Esophagus squamous epithelium (tissue), 5 donors: ENCODE measurements around the gene POLR3GL. TPM values are rescaled to one million over a fixed set of nuclear protein-coding genes. Genes with fewer than 3 reads are reported as not detected.
"Not testable (repeated sequence)": the region's sequence is repeated elsewhere in the genome, so short reads cannot be mapped to it uniquely, and the experiment has no call there.

Source experiments
- DNase-seq: peaks from one replicate; lab custom pipeline; 2025; lab: John Stamatoyannopoulos, UW
- H3K27ac ChIP-seq, 4 donors: fragments of 200-600 bp; sonication (generic); one replicate each; pipeline ENCODE4 v1.5.1; 2016 to 2019; ENCODE audit warnings: mild to moderate bottlenecking in 1 of 4
- H3K27me3 ChIP-seq, 4 donors: fragments of 200-600 bp; sonication (generic); 1 replicate in 3 of 4; 2 replicates in 1 of 4; pipeline versions ENCODE4 v1.5.1 to v1.6.0; 2017 to 2021; ENCODE audit warnings: antibody characterized with exemption in 1 of 4
- H3K36me3 ChIP-seq, 3 donors: fragments of 200-600 bp; sonication (generic); one replicate each; pipeline ENCODE4 v1.5.1; 2016 to 2019
- H3K4me1 ChIP-seq, 3 donors: fragments of 200-600 bp; sonication (generic); one replicate each; pipeline ENCODE4 v1.5.1; 2017 to 2019
- H3K4me3 ChIP-seq, 4 donors: fragments of 200-600 bp; sonication (generic); 1 replicate in 3 of 4; 2 replicates in 1 of 4; pipeline ENCODE4 v1.5.1; 2016 to 2019; ENCODE audit warnings: mild to moderate bottlenecking in 2 of 4, moderate library complexity in 1 of 4
- H3K9me3 ChIP-seq, 3 donors: fragments of 200-600 bp; sonication (generic); one replicate each; pipeline ENCODE4 v1.5.1; 2016 to 2019
- CTCF ChIP-seq, 6 experiments: fragments of 450-650 bp in 4 of 6; fragments of 200-600 bp in 2 of 6; sonication (generic) in 2 of 6; IDR thresholded peaks; one replicate each; pipeline ENCODE4 v1.5.1; 2016 to 2019; ENCODE audit warnings: antibody characterized with exemption in 6 of 6, mild to moderate bottlenecking in 4 of 6, moderate library complexity in 4 of 6
- POLR2A ChIP-seq, 4 donors: fragments of 450-650 bp; IDR thresholded peaks; one replicate each; pipeline ENCODE4 v1.6.1; 2017; ENCODE audit warnings: antibody characterized with exemption in 4 of 4, mild to moderate bottlenecking in 4 of 4, moderate library complexity in 3 of 4
- WGBS, 2 donors: methylation state at CpG; one replicate each; pipeline ENCODE4 v1.1.5; 2018; 5-methylcytosine and 5-hydroxymethylcytosine counted together
- intact Hi-C: fragments of 100-400 bp; cut with DNase I; formaldehyde crosslinking; loops from one replicate; pipeline ENCODE4 v1.15.0; 2022
- total RNA-seq, 4 donors: library from RNA; depleted of rRNA; stranded (reverse); fragments of >200 nt; gene quantifications; one replicate each; pipeline ENCODE4 v1.1.0, GENCODE V29; 2016
- donor health status: DM: yes; HTN: yes; CAD: no.

The POLR3GL gene
- total RNA-seq, 4 donors from 2014 or later = 2.9 to 15.9 (median 9.8) TPM

- TF ChIP-seq POLR2A (IDR thresholded peaks at IDR 0.05) = no peak
- TF ChIP-seq CTCF (IDR thresholded peaks at IDR 0.05) = no peak
- intact Hi-C loops = no loop called here
- no peak for DNase-seq
- Histone ChIP-seq H3K4me3 (peak overlapping the region; percentile 70 to 82 (median 72)), H3K27me3 (no peaks in the 10 kb centered on the region), H3K36me3 (peaks cover 0 to 34% (median 0%) of the 10 kb centered on the region in 3 donors), H3K4me1 (peaks cover 13 to 50% (median 13%) of the 10 kb centered on the region in 3 donors), H3K27ac (peak overlapping the region; percentile 90 to 99 (median 96)), H3K9me3 (no peaks in the 10 kb centered on the region)
- 55% methylated on average over 19 of the region's 20 CpGs for WGBS, 2 donors
Observed at GRCh38 chr1:145927916-145928643, 36.4 kb upstream of the POLR3GL start.

DNA sequence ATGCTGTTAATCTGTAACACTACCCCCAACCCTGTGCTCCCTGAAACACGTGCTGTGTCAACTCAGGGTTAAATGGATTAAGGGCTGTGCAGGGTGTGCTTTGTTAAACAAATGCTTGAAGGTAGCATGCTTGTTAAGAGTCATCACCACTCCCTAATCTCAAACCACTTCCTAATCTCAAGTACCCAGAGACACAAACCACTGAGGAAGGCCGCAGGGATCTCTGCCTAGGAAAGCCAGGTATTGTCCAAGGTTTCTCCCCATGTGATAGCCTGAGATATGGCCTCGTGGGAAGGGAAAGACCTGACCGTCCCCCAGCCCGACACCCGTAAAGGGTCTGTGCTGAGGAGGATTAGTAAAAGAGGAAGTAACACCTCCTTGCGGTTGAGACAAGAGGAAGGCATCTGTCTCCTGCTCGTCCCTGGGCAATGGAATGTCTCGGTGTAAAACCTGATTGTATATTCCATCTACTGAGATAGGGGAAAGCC is 31.9 kb upstream of the POLR3GL start:
- H3K27me3 ChIP-seq, DNase-seq, H3K4me3 ChIP-seq, intact Hi-C loops, H3K9me3 ChIP-seq: not testable (repeated sequence)
- Histone ChIP-seq H3K27ac (peak overlapping the region; percentile 45 to 73 (median 56)), H3K4me1 (peaks cover 3 to 68% (median 8%) of the 10 kb centered on the region in 3 donors), H3K36me3 (peaks cover 0 to 48% (median 0%) of the 10 kb centered on the region in 3 donors)
- 36% methylated on average over 3 to 4 of the region's 9 CpGs for WGBS, 2 donors

DNA sequence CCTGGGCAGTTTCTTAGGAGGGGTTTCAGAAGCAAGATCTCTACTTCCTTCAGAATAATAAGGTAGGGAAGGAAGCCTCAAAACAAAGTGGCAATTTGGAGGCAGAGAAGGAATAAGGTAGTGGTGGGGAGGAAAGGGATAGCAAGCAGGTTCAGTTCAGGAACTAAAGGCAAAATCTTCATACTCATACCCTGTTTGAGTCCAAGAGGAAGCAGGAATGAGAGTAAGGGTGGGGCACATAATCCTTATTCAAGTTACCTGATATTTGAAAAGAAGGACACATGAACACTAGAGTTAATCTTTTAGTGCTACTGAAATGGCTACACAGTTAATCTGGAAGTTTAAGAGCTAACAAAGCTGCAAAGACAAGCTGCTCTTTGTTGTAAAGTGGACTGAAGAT is 28.8 kb upstream of the POLR3GL start:
- no peak for DNase-seq
- no peak for TF ChIP-seq CTCF (IDR thresholded peaks at IDR 0.05)
- TF ChIP-seq POLR2A (IDR thresholded peaks at IDR 0.05) = no peak
- intact Hi-C loops = no loop called here
- Histone ChIP-seq H3K36me3 (peaks cover 0 to 56% (median 0%) of the 10 kb centered on the region in 3 donors), H3K27ac (peak overlapping the region in 3 of 4 donors; percentile 32 to 72 (median 65)), H3K9me3 (no peaks in the 10 kb centered on the region), H3K4me1 (peaks cover 0 to 49% (median 3%) of the 10 kb centered on the region in 3 donors), H3K27me3 (no peaks in the 10 kb centered on the region), H3K4me3 (no peak overlapping the region)

- Histone ChIP-seq H3K36me3 (peaks cover 0 to 56% (median 0%) of the 10 kb centered on the region in 3 donors), H3K4me3 (no peak overlapping the region), H3K27me3 (no peaks in the 10 kb centered on the region), H3K9me3 (no peaks in the 10 kb centered on the region), H3K27ac (peak overlapping the region in 3 of 4 donors; percentile 32 to 72 (median 65)), H3K4me1 (peaks cover 0 to 49% (median 3%) of the 10 kb centered on the region in 3 donors)
- no peak for TF ChIP-seq POLR2A (IDR thresholded peaks at IDR 0.05)
- no peak for TF ChIP-seq CTCF (IDR thresholded peaks at IDR 0.05)
- intact Hi-C loops = no loop called here
- 87 to 91% methylated on average over 5 to 7 of the region's 8 CpGs for WGBS, 2 donors
- DNase-seq = no peak
Observed at GRCh38 chr1:145936247-145936646, 28.2 kb upstream of the POLR3GL start.

- Histone ChIP-seq H3K36me3 (peaks cover 0 to 67% (median 0%) of the 10 kb centered on the region in 3 donors), H3K4me1 (peaks cover 0 to 38% (median 3%) of the 10 kb centered on the region in 3 donors), H3K27me3 (no peaks in the 10 kb centered on the region), H3K9me3 (no peaks in the 10 kb centered on the region), H3K27ac (peak overlapping the region in 1 of 4 donors; percentile 72), H3K4me3 (no peak overlapping the region)
- no peak for TF ChIP-seq CTCF (IDR thresholded peaks at IDR 0.05)
- TF ChIP-seq POLR2A (IDR thresholded peaks at IDR 0.05) = no peak
- 47 to 73% methylated on average over 1 of the region's 1 CpG for WGBS, 2 donors
- intact Hi-C loops = no loop called here
- no peak for DNase-seq
Observed at GRCh38 chr1:145937436-145937835, 27.1 kb upstream of the POLR3GL start.
